Endothelial cell of umbilical vein (primary cell): ENCODE results near the gene SRSF9. TPM values are rescaled to one million over a fixed set of nuclear protein-coding genes. Genes with fewer than 3 reads are reported as not detected.

Experiments used
- BruUV-seq: library from RNA; stranded (reverse); fragments of 400-500 nt; replicated peaks from 2 replicates; lab custom pipeline; 2021; lab: Mats Ljungman, UMichigan
- CTCF ChIA-PET: fragments of 300-600, 350-600 bp; sonication (Branson Sonifier 250); formaldehyde crosslinking; loops from one replicate; lab custom pipeline; 2021; ENCODE audit warnings: antibody characterized with exemption, inconsistent platforms; lab: Charles Lee
- POLR2A ChIA-PET: fragments of 300-600, 350-600 bp; sonication (Branson Sonifier 250); formaldehyde crosslinking; loops from one replicate; lab custom pipeline; 2021; ENCODE audit warnings: antibody characterized with exemption, inconsistent platforms; lab: Charles Lee
- DNase-seq: peaks from one replicate; pipeline ENCODE4 v3.0.0-alpha.2; 2011; ENCODE audit warnings: low read depth, low spot score
- FAIRE-seq: peaks from 2 replicates; lab custom pipeline; 2011; peaks lifted over from hg19 to GRCh38; lab: Jason Lieb, UNC
- H2AFZ ChIP-seq: 2 replicates; pipeline ENCODE4 v1.6.0; 2012; ENCODE audit warnings: low read depth, low read length, control low read depth, inconsistent platforms
- H3K27ac ChIP-seq: 2 replicates; pipeline ENCODE4 v1.5.1; 2011; ENCODE audit warnings: low read depth, mild to moderate bottlenecking, control low read depth, low read length, moderate library complexity; ENCODE audit not compliant: insufficient read depth
- H3K27me3 ChIP-seq, 2 experiments: 2 replicates each; pipeline versions ENCODE4 v1.6.0 to v1.6.1; 2011; ENCODE audit warnings: low read length in 2 of 2, mixed read lengths in 1 of 2; ENCODE audit not compliant: control insufficient read depth in 2 of 2, insufficient read depth in 2 of 2
- H3K36me3 ChIP-seq, 2 experiments: 2 replicates in 1 of 2; 3 replicates in 1 of 2; pipeline ENCODE4 v1.5.1; 2011; ENCODE audit warnings: low read length in 2 of 2, mild to moderate bottlenecking in 1 of 2, moderate library complexity in 1 of 2; ENCODE audit not compliant: control insufficient read depth in 2 of 2, insufficient read depth in 2 of 2; ENCODE audit errors: extremely low read depth in 1 of 2
- H3K4me1 ChIP-seq: 3 replicates; pipeline ENCODE4 v1.5.1; 2011; ENCODE audit warnings: mild to moderate bottlenecking, low read length; ENCODE audit not compliant: control insufficient read depth, insufficient read depth; ENCODE audit errors: extremely low read depth
- H3K4me2 ChIP-seq: 2 replicates; pipeline ENCODE4 v1.6.1; 2011; ENCODE audit warnings: low read length, control low read depth, mixed read lengths; ENCODE audit not compliant: insufficient read depth
- H3K4me3 ChIP-seq, 3 experiments: fragments of 200-600 bp in 1 of 3; sonication (generic), shearing (Covaris generic) in 1 of 3; replicated peaks in 1 of 3; 2 replicates each; pipeline ENCODE4 v1.5.1; 2011 to 2016; ENCODE audit warnings: control low read depth in 3 of 3, low read length in 3 of 3, mild to moderate bottlenecking in 2 of 3, inconsistent platforms in 1 of 3, low read depth in 1 of 3, moderate library complexity in 1 of 3; ENCODE audit not compliant: insufficient read depth in 1 of 3
- H3K79me2 ChIP-seq: 2 replicates; pipeline ENCODE4 v1.6.0; 2012; ENCODE audit warnings: low read length, inconsistent platforms; ENCODE audit not compliant: control insufficient read depth, insufficient read depth
- H3K9ac ChIP-seq: replicated peaks from 2 replicates; pipeline ENCODE3; 2011; ENCODE audit warnings: low read length, control low read depth; ENCODE audit not compliant: insufficient read depth; ENCODE audit errors: extremely low read depth
- H3K9me1 ChIP-seq: replicated peaks from 3 replicates; pipeline ENCODE4 v1.6.0; 2011; ENCODE audit warnings: mild to moderate bottlenecking, low read length; ENCODE audit not compliant: control insufficient read depth, insufficient read depth; ENCODE audit errors: extremely low read depth
- H3K9me3 ChIP-seq: replicated peaks from 2 replicates; pipeline ENCODE4 v1.5.1; 2012; ENCODE audit warnings: low read length, inconsistent platforms; ENCODE audit not compliant: control insufficient read depth, insufficient read depth
- H4K20me1 ChIP-seq: replicated peaks from 2 replicates; pipeline ENCODE3; 2011; ENCODE audit warnings: mild to moderate bottlenecking, low read length; ENCODE audit not compliant: control insufficient read depth, insufficient read depth; ENCODE audit errors: extremely low read depth
- CTCF ChIP-seq, 2 donors: IDR thresholded peaks; 1 replicate in 1 of 2; 2 replicates in 1 of 2; pipeline ENCODE4 v1.5.1; 2011; ENCODE audit warnings: low read length in 2 of 2, mild to moderate bottlenecking in 2 of 2, moderate library complexity in 2 of 2, control low read depth in 1 of 2, inconsistent platforms in 1 of 2, low read depth in 1 of 2; ENCODE audit not compliant: insufficient read depth in 1 of 2; ENCODE audit errors: extremely low read depth in 1 of 2
- EZH2 ChIP-seq: IDR thresholded peaks from 2 replicates; pipeline ENCODE4 v1.6.1; 2012; ENCODE audit warnings: borderline replicate concordance, low read depth, mild to moderate bottlenecking, moderate library complexity, low read length, inconsistent platforms; ENCODE audit not compliant: severe bottlenecking
- FOS ChIP-seq: IDR thresholded peaks from 2 replicates; pipeline ENCODE4 v1.6.1; 2011; ENCODE audit warnings: mild to moderate bottlenecking, low read length, moderate library complexity, borderline replicate concordance; ENCODE audit not compliant: insufficient read depth
- GATA2 ChIP-seq: IDR thresholded peaks from 2 replicates; pipeline ENCODE4 v1.7.0; 2011; ENCODE audit warnings: low read depth, mild to moderate bottlenecking, moderate library complexity, mixed read lengths, low read length; ENCODE audit not compliant: insufficient read length, insufficient read depth
- JUN ChIP-seq: IDR thresholded peaks from 2 replicates; pipeline ENCODE4 v1.6.1; 2011; ENCODE audit warnings: borderline replicate concordance, low read depth; ENCODE audit not compliant: insufficient read length, insufficient read depth
- MAX ChIP-seq: IDR thresholded peaks from 2 replicates; pipeline ENCODE4 v1.6.1; 2011; ENCODE audit not compliant: insufficient read depth, insufficient read length
- MYC ChIP-seq: IDR thresholded peaks from one replicate; pipeline ENCODE4 v1.6.1; 2011; ENCODE audit warnings: mild to moderate bottlenecking, low read depth, low read length
- POLR2A ChIP-seq: IDR thresholded peaks from 2 replicates; pipeline ENCODE4 v1.6.1; 2012; ENCODE audit warnings: low read depth, mild to moderate bottlenecking, control low read depth, low read length
- POLR2AphosphoS5 ChIP-seq: IDR thresholded peaks from 2 replicates; pipeline ENCODE4 v1.6.1; 2012; ENCODE audit warnings: low read depth, mild to moderate bottlenecking, control low read depth, low read length, moderate library complexity; ENCODE audit not compliant: insufficient read depth
- dilution Hi-C: fragments of 300-500 bp; cut with MboI; formaldehyde crosslinking; loops from one replicate; pipeline ENCODE4 v1.15.0; 2019; ENCODE audit warnings: low sequenced_read_pairs; ENCODE audit not compliant: extremely low pct_ligation_motif_present
- intact Hi-C: fragments of 100-400 bp; cut with micrococcal nuclease; formaldehyde crosslinking; loops from one replicate; pipeline ENCODE4 v1.10.0; 2022
- polyA plus RNA-seq, 4 experiments: library from polyadenylated mRNA; depleted of rRNA in 3 of 4; stranded (reverse) in 3 of 4; unstranded in 1 of 4; fragments of >200 nt; gene quantifications; 2 replicates each; pipeline versions ENCODE4 v1.2.1 to v1.2.3, GENCODE V29; 2011 to 2012; ENCODE audit warnings: missing spikeins in 1 of 4
- total RNA-seq: library from RNA; stranded (reverse); gene quantifications from 2 replicates; pipeline ENCODE4 v1.2.3, GENCODE V29; 2021

The SRSF9 gene
- total and polyA plus RNA-seq, 2 donors (not counting 3 experiments of a cell fraction or from before 2014, with no cell fraction given) = 153 to 226 TPM

DNA sequence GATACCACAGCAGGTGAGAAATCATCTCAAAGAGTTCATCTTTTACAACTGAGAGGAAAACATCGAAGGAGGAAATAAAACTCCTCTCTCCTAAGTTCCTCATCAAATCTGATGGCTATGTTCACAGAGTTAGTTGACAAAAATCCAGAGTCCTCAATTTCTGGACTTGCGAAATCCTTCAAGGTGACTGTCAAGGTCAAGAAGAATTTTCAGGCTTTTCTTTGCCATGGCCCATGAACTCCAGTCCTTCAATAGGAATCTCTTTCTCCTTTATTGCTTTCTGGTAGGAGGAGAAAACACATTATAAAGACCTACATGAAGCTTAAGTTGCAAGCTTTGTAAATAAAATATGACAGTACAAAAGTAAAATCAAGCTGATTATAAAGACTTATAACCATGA lies 24.9 kb downstream of the SRSF9 start:
- Histone ChIP-seq H3K27ac (no peak overlapping the region), H3K36me3 (peaks cover 8% of the 10 kb centered on the region in 2 experiments), H3K9me1 (no peaks in the 10 kb centered on the region), H4K20me1 (no peaks in the 10 kb centered on the region), H3K9ac (no peak overlapping the region), H3K27me3 (no peaks in the 10 kb centered on the region), H3K9me3 (no peaks in the 10 kb centered on the region), H3K79me2 (peaks cover 61% of the 10 kb centered on the region), H3K4me1 (peaks cover 18% of the 10 kb centered on the region), H3K4me3 (no peak overlapping the region), H3K4me2 (no peak overlapping the region), H2AFZ (no peak overlapping the region)
- DNase-seq (no peak), FAIRE-seq (no peak)
- ChIA-PET POLR2A (no interaction called here), CTCF (interaction anchor here (0.9 kb wide), 1 partner anchor 17 kb away, joined by 3 read pairs; no protein-coding TSS in a partner anchor)
- no TSS peak for BruUV-seq
- intact Hi-C loops = no loop called here
- dilution Hi-C loops = no loop called here
- no peak for TF ChIP-seq MYC
- TF ChIP-seq EZH2 = no peak
- TF ChIP-seq CTCF (IDR thresholded peaks at IDR 0.05; ENCODE audit: extremely low read depth in 1 of 2, insufficient read depth in 1 of 2, low read depth in 1 of 2, low read length in 2 of 2) = no peak
- no peak for TF ChIP-seq FOS
- TF ChIP-seq POLR2AphosphoS5 = no peak
- no peak for TF ChIP-seq POLR2A
- TF ChIP-seq MAX = no peak
- TF ChIP-seq GATA2 = no peak
- TF ChIP-seq JUN = no peak
